HG02798 (cell line): ENCODE results near the gene ZHX3.

ENCODE experiments used
- ATAC-seq: cut with Tn5 transposase; IDR thresholded peaks from one replicate; pipeline ENCODE4 v1.9.1; 2021; ENCODE audit warnings: mild to moderate bottlenecking; ENCODE audit not compliant: unreplicated experiment, poor library complexity

ZHX3 gene

GRCh38 chr20:41165001-41165882, 152.3 kb downstream of the ZHX3 start:
- ATAC-seq = no peak

- ATAC-seq = no peak
These were observed 153.7 kb downstream of the ZHX3 start for GRCh38 chr20:41163821-41164220.

DNA sequence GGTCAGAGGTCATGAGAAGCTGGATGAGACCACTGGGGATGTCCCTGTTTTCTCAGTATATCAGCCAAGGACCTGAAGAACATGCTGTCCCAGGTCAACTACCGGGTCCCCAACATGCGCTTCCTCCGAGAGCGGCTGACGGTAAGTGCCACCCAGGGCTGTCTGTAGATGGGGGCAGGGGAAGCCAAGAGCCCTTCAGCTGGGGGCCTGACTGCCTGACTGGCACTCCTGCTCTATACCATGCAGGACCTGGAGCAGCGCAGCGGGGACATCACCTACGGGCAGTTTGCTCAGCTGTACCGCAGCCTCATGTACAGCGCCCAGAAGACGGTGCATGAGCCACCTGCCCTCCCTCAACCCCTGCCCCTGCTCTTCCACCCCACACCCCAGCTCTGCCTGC, 155.1 kb downstream of the ZHX3 start:
- no peak for ATAC-seq

DNA sequence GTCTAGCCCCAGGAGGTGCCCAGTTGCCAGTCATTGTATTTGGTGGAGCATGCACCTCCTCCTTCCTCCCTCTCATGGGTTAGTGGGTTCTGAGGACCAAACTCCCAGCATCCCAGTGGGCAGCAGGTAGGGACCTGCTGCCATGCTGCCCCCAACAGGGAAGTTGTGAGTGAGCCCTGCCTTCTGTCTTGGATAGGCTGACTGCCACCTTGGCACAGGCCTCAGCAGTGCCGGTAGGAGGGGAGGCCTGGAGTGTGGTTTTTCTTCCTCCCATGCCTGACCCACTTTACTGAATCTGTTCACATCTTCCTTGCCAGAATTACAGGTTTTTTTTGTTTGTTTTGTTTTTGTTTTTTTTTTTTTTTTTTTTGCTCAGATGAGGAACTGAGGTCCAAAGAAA, 155.6 kb downstream of the ZHX3 start:
- ATAC-seq = no peak

DNA sequence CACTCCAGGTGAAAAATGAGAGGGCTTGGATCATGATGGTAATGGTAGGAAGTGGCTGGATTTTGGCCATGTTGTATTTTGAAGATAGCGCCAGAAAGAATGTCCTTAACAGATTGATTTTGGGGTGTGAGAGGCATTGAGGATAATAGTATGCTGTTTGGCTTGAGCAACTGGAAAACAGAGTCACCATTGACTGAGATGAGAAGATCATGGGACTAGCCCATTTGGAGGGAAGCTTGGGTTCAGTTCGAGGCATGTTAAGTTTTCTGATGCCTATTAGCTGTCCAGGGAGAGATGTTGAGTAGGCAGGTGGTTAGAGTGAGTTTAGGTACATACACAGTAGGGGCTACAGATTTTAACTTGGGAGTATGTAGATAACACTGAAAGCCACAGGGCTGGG, 156.8 kb downstream of the ZHX3 start:
- no peak for ATAC-seq

GRCh38 chr20:41159547-41159946, 158.0 kb downstream of the ZHX3 start:
- ATAC-seq = no peak

DNA sequence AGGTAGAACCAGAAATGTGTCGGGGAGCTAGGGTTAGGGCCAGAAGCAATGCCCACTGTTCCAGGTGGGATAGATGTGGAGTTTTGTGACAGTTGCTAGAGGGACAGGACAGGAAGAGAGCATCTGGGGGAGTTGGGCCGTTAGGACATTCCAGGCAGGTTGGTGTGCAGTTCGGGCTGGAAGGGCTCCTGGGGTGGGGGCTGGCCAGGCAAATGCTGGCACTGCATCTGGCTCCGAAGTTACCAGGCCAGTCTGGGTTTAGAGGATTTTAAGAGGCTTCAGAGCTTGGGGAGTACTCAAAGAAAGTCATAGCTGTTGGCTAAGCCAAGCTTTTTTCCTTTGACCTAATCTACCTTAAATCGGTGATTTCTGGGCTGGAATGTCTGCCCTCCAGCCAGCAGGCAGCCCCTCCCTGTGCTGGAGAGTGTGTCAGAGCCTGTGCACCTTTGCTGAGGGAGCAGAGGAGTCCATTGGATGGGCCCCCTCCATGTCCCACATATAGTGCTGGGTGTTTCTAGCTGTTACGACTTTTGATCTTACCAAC, 159.4 kb downstream of the ZHX3 start:
- no peak for ATAC-seq

- ATAC-seq = no peak
These were observed 162.3 kb downstream of the ZHX3 start for GRCh38 chr20:41155261-41155660.

GRCh38 chr20:41154436-41155176, 162.9 kb downstream of the ZHX3 start:
- ATAC-seq = no peak

- no peak for ATAC-seq
These were observed 165.3 kb downstream of the ZHX3 start for GRCh38 chr20:41152108-41152757.

DNA sequence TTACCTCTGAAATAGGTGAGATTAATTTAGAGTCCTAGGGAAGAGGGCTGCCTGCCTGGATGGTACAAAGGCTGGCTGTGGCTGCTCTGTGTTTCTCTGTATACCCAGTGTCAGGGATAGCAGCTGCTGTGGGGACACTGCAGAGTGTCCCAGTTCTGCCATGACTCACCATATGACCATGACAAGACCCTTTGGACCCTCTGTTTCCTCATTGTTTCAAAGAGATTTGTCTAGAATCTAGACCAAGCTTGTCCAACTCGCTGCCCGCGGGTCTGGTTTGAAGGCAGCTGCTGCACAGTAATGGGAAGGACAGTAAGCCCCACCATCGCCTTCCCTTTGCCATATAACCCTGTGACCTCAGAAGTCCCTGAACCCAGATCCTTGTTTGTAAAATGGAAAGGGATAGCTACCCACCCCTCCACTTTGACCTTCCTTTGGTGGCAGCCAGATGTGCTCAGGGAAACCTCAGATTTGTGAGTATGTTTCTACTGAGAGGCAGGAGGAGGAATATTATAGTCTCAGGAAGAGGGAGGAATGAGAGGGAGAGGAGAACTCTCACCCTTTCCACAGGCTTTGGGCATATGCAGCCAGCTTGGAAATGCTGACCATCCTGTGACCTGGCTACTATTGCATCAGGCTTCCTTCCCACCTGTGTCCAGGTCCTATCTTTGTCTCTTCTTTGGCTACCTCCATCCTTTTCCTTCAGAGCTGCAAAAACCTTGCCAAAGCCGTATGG, 166.2 kb downstream of the ZHX3 start:
- no peak for ATAC-seq

DNA sequence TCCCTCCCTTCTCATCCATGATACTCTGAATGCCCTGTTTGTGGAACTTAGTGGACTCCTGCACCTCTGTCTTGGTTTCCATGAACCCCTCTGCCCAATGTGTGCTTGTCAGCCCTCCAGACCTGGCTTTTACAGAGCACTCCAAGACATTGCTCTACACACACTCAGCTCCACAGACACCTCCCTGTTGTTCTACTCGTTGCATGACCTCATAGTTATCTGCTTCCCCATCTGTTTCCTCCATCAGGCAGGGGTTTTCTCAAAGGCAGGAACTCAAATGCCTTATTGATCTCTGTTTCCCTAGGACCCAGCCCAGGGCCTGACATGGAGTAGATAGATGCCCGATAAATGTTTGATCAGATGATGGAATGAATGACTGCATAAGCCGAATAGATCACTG, 166.9 kb downstream of the ZHX3 start:
- ATAC-seq = no peak

GRCh38 chr20:41148942-41149341, 168.6 kb downstream of the ZHX3 start:
- no peak for ATAC-seq

DNA sequence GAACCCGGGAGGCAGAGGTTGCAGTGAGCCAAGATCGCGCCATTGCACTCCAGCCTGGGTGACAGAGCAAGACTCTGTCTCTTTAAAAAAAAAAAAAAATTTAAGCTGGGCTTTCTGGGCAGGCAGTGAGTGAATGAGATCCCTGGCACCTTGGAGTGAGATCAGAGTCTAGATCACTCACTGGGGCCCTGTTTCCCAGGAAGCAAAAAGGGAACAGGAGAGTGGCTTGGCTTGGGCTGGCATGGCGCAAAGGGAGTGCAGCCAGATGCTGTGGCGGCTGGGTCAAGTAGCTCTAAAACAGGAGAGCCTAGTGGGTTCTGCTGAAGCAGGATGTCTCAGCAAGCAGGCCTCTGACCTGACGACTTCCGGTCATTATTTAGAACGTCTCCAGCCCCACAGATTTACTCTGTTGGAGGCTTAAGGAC, 169.8 kb downstream of the ZHX3 start:
- ATAC-seq = no peak

- ATAC-seq = no peak
These were observed 171.5 kb downstream of the ZHX3 start for GRCh38 chr20:41145821-41146620.

- ATAC-seq = no peak
These were observed 172.2 kb downstream of the ZHX3 start for GRCh38 chr20:41145317-41145716.

DNA sequence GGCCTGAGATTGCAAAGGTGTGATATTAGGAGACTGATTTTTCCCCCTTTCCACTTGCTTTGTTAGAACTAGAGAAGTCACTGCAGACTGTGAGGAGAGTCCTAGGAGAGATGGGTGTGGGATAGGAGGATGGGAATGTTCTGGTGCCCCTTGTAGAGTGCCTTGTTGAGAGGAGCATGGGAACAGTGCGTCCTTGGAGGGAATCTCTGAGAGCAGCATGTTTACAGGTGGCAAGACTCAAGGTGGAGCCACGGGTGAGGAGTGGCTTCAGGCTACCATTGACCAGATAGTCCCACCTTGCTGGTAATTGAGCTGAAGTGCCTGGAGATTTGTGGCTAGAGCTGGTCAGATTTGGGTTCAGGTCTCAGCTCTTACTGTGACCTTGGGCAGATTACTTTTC, 174.2 kb downstream of the ZHX3 start:
- ATAC-seq = no peak

GRCh38 chr20:41142919-41143318, 174.6 kb downstream of the ZHX3 start:
- ATAC-seq = no peak

- no peak for ATAC-seq
These were observed 175.3 kb downstream of the ZHX3 start for GRCh38 chr20:41142245-41142644.
